Measurements from ENCODE around the gene ZBTB5. TPM values are rescaled to one million over a fixed set of nuclear protein-coding genes. Genes with fewer than 3 reads are reported as not detected.

Gene ZBTB5
- total and polyA plus RNA-seq, 2 of the 13 experiments (the other 11 are each of a cell fraction or from before 2014, with no cell fraction given) = 12.5 to 20.5 TPM

DNA sequence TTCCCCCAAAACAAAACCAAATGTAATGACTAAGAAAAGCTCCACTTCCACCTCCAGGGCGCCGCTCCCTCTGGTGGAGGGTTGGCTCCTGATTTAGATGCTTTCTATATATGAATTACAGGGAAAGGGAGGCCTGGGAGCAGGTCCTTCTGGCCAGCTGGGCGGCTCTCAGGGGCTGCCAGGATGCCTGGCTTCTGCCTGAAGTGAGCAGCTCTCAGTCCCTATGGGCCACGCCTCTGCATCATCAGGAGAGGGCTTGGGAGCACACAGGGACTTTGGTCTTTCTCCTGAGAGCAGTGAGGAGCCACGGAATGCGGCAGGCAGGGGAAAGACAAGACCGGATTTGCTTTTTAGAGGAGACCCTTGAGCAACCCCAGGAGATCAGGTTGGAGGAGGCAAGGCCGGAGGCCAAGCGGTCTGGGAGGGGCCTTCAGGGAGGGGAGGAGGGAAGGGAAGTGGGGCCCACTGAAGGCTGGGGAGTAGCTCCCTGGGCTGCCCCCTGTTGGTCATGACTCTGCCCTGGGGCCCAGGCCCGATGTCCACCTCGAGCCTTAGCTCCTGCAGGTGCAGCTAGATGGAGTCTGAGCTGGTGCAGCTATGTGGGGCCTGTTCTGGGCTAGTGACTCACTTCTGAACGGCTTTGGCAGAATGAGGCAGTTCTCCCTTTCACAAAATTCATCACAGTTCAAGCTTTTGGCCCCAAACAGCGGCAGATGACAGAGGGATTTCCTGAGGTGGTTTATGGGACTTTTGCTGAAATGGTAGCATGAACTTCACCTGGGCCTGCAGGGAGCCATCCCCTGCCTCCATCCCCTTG lies 54.1 kb downstream of the ZBTB5 start (continued):
- TF ChIP-seq, protein P1, sequence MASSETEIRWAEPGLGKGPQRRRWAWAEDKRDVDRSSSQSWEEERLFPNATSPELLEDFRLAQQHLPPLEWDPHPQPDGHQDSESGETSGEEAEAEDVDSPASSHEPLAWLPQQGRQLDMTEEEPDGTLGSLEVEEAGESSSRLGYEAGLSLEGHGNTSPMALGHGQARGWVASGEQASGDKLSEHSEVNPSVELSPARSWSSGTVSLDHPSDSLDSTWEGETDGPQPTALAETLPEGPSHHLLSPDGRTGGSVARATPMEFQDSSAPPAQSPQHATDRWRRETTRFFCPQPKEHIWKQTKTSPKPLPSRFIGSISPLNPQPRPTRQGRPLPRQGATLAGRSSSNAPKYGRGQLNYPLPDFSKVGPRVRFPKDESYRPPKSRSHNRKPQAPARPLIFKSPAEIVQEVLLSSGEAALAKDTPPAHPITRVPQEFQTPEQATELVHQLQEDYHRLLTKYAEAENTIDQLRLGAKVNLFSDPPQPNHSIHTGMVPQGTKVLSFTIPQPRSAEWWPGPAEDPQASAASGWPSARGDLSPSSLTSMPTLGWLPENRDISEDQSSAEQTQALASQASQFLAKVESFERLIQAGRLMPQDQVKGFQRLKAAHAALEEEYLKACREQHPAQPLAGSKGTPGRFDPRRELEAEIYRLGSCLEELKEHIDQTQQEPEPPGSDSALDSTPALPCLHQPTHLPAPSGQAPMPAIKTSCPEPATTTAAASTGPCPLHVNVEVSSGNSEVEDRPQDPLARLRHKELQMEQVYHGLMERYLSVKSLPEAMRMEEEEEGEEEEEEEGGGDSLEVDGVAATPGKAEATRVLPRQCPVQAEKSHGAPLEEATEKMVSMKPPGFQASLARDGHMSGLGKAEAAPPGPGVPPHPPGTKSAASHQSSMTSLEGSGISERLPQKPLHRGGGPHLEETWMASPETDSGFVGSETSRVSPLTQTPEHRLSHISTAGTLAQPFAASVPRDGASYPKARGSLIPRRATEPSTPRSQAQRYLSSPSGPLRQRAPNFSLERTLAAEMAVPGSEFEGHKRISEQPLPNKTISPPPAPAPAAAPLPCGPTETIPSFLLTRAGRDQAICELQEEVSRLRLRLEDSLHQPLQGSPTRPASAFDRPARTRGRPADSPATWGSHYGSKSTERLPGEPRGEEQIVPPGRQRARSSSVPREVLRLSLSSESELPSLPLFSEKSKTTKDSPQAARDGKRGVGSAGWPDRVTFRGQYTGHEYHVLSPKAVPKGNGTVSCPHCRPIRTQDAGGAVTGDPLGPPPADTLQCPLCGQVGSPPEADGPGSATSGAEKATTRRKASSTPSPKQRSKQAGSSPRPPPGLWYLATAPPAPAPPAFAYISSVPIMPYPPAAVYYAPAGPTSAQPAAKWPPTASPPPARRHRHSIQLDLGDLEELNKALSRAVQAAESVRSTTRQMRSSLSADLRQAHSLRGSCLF (CRISPR knock-in tag; IDR thresholded peaks at IDR 0.05; ENCODE audit: borderline replicate concordance) = no peak
- TF ChIP-seq, protein P2, sequence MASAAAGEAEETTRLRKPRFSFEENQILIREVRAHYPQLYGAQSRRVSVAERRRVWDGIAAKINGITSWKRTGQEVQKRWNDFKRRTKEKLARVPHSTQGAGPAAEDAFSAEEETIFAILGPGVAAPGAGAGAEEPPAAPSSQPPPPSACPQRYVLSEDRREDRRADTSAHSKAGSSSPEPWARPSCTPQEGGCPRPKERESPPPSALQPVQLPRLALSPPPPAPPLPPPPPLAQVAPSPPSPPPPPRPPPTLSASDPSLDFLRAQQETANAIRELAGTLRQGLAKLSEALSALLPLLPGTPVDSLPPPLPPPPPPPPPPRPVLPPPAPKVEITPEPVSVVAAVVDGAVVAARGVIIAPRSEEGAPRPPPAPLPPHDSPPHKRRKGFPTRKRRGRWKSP (CRISPR knock-in tag; IDR thresholded peaks at IDR 0.05) = no peak
- TF ChIP-seq, protein P3, sequence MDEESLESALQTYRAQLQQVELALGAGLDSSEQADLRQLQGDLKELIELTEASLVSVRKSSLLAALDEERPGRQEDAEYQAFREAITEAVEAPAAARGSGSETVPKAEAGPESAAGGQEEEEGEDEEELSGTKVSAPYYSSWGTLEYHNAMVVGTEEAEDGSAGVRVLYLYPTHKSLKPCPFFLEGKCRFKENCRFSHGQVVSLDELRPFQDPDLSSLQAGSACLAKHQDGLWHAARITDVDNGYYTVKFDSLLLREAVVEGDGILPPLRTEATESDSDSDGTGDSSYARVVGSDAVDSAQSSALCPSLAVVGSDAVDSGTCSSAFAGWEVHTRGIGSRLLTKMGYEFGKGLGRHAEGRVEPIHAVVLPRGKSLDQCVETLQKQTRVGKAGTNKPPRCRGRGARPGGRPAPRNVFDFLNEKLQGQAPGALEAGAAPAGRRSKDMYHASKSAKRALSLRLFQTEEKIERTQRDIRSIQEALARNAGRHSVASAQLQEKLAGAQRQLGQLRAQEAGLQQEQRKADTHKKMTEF (CRISPR knock-in tag; IDR thresholded peaks at IDR 0.05) = peak; percentile 38; the same call in 1 of the 2 replicates
- TF ChIP-seq EHMT2 (IDR thresholded peaks at IDR 0.05; ENCODE audit: borderline replicate concordance, low read depth, low read length) = no peak
- TF ChIP-seq, protein P4, sequence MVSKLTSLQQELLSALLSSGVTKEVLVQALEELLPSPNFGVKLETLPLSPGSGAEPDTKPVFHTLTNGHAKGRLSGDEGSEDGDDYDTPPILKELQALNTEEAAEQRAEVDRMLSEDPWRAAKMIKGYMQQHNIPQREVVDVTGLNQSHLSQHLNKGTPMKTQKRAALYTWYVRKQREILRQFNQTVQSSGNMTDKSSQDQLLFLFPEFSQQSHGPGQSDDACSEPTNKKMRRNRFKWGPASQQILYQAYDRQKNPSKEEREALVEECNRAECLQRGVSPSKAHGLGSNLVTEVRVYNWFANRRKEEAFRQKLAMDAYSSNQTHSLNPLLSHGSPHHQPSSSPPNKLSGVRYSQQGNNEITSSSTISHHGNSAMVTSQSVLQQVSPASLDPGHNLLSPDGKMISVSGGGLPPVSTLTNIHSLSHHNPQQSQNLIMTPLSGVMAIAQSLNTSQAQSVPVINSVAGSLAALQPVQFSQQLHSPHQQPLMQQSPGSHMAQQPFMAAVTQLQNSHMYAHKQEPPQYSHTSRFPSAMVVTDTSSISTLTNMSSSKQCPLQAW (CRISPR knock-in tag; IDR thresholded peaks at IDR 0.05) = no peak
- no peak for TF ChIP-seq NR2F6 (IDR thresholded peaks at IDR 0.05)
- no peak for TF ChIP-seq NR2F6 (CRISPR knock-in tag; IDR thresholded peaks at IDR 0.05)
- TF ChIP-seq, protein P5, sequence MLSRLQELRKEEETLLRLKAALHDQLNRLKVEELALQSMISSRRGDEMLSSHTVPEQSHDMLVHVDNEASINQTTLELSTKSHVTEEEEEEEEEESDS (CRISPR knock-in tag; IDR thresholded peaks at IDR 0.05; ENCODE audit: borderline replicate concordance) = no peak
- TF ChIP-seq, protein P6, sequence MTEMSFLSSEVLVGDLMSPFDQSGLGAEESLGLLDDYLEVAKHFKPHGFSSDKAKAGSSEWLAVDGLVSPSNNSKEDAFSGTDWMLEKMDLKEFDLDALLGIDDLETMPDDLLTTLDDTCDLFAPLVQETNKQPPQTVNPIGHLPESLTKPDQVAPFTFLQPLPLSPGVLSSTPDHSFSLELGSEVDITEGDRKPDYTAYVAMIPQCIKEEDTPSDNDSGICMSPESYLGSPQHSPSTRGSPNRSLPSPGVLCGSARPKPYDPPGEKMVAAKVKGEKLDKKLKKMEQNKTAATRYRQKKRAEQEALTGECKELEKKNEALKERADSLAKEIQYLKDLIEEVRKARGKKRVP (CRISPR knock-in tag; IDR thresholded peaks at IDR 0.05) = no peak
- TF ChIP-seq MIER2 (CRISPR knock-in tag; IDR thresholded peaks at IDR 0.05) = no peak
- TF ChIP-seq, protein P7, sequence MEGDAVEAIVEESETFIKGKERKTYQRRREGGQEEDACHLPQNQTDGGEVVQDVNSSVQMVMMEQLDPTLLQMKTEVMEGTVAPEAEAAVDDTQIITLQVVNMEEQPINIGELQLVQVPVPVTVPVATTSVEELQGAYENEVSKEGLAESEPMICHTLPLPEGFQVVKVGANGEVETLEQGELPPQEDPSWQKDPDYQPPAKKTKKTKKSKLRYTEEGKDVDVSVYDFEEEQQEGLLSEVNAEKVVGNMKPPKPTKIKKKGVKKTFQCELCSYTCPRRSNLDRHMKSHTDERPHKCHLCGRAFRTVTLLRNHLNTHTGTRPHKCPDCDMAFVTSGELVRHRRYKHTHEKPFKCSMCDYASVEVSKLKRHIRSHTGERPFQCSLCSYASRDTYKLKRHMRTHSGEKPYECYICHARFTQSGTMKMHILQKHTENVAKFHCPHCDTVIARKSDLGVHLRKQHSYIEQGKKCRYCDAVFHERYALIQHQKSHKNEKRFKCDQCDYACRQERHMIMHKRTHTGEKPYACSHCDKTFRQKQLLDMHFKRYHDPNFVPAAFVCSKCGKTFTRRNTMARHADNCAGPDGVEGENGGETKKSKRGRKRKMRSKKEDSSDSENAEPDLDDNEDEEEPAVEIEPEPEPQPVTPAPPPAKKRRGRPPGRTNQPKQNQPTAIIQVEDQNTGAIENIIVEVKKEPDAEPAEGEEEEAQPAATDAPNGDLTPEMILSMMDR (CRISPR knock-in tag; IDR thresholded peaks at IDR 0.05) = peak; percentile 83
- no peak for TF ChIP-seq SRSF9 (IDR thresholded peaks at IDR 0.05; ENCODE audit: borderline replicate concordance, insufficient read depth, low read depth, low read length, poor library complexity, severe bottlenecking)

Measured in HepG2 (cell line).